Measurements from ENCODE around the gene BMP6.

BMP6 gene

DNA sequence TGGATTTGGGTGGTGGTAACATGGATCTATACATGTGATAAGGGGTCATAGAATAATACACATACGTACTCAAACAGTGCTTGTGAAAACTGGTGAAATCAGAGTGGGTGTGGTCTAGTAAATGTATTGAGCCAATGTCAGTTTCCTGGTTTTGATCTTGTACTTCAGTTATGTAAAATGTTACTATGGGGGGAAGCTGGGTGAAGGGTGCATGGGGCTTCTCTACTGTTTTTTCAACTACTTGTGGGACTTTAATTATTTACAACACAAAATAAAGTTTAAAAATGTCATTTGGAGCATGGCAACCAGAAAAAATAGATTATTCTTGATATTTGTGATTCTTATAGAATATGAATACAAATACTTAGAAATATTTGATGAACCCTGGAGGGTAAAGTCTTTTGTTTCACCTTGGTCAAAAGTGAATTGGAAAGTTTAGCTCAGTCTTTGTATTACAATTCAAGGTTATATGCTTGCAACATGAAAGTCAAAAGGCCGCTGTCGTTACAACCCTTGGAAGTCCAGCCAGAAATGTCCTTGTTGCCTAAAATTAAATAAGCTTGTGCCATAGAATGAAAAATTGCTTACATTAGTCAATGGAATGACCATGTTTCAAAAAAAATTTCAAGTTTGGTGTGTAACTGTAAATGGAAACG is 110.6 kb downstream of the BMP6 start:
- DNase-seq: no peak

DNA sequence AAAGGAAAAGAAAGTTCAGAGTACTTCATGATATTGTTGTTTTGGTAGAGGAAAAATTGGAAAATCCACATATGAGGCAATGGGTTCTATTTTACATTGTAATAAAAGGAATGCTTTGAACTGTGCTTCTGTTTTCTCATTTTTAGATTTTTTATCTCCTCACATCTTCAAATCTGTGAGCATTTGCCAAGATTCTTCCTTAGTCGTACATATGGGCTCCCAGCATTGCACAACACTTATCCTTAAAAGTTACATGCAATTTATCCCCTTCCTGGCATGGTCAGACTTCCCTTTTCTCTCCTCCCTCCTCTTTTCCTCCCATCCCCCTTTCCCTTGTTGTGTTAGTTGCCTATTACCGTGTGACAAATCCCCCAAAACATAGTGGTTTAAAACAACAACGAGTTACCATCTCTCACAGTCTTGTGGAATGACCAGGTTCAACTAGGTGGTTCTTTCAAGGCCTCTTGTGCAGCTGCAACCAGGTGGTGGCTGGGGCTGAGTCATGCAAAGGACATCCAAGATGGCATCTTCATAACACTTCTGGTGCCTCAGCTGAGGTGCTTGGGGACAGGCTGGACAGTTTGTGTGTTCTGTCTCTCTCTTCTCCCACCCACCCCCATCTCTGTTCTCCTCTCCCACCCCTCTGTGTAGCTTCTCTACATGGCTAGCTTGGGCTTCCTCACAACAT is 116.0 kb downstream of the BMP6 start:
- no peak for DNase-seq

DNA sequence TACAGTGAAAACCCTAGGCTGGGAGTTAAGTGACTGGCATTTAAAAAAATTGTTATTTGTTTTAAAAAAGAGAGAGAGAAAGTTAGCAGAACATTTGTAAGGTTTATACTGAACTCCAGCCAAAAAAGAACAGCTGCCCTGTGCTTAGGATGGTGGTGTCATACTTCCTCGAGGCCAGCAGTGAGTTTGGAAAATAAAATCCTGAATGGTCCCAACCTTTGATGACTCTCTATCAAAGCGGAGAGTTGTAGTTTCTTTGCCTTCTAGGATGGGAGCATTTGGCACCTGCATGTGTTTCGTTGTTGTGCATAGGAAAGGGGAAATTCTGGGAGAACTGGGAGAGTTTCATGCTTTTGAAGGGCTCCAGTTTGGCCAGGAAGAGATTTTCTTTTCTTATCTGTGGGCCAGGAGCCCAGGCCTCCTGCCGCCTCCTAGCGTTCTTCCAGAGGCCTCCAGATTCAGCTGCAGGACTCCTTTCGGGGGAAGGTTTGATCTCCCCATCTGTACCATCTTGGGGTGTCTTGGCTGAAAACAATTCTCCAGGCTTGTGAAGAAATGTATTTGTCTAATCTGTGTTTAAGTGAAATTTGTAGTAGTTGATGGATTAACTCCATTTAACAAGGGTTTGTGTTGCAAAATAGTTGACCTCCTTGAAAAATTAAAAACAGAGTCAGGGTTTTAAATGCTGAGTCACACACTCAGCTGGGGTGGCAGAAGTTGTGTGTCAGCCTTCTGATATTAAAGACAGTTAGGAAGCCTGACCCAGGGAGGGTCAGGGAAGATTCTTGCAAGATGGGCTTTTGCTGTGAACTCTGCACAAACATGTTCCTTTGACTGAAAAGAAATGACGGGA is 121.3 kb downstream of the BMP6 start:
- DNase-seq: peak; percentile 16

DNA sequence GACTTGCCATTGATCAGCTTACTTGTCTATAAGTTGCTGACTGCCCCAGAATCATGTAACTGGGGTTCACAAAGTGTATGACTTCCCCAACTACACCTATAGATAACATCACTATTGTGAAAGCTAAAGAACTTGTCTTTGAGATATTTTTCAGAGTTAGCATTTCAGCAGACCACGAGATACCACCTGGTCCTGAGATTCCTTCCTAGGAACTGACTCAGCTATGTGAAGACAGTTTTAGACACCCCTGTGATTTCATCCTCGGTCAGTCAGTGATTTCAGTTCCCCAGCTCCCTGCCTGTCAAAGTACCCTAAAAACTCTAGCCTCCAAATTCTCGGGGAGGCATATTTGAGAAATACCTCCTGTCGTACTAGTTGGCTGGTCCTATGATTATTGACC is 122.3 kb downstream of the BMP6 start:
- peak; percentile 6 for DNase-seq

GRCh38 chr6:7851780-7852179 is 125.9 kb downstream of the BMP6 start:
- DNase-seq: no peak

DNA sequence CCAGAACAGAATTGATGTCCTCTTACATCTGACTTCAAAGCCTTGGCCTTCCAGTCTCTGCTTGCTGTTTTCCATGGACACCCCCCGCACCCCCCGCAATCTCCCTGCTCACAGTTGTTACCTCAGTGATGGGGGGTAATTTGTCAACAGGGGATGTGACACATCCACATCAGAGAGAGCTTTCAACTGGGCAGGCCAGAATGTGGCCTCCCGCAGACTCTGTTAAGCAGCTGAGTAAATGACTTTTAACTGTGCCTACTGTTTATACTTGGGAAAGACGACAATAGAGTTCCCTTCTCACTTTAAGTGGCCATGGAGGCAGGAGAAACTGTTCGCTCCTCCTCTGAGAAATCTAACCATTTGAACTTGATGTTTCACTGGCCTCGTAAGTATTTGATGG is 133.7 kb downstream of the BMP6 start:
- DNase-seq: no peak

DNA sequence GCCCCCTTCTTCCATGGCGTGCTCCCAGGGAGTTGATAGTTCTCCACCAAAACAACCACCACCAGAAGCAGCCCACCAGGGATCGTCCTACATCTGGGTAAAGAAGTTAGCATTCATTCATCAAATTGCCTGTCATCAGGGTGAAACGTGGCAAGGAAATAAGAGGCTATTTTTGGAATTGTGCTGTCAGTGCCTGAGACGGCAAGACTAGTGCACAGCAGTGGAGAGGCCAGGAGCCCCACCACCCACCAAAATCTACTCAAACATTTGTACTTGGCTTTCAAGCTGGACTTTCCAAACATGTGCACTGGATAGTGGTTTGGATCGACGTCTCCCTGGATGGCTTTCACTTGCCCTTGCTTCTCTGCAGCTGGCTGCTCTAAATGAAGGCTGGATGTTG is 139.9 kb downstream of the BMP6 start:
- DNase-seq: no peak

DNA sequence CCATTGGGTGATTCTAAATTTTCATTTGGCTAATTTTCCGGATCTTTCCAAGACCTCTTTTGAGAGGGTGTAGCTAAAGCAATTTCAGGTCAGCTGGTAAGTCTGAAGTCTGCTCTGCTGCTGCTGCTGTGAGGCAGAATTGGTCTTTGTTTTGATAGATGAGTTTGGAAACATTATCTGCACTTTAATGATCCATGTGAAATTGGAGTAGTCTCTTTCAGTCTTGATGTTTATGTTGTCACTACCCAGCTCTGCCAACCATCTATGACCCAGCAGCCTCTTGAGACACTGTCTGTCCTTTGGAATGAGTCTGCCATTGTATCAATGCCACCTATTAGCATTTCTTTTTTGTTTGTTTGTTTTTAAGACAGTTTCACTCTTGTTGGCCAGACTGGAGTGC is 140.6 kb downstream of the BMP6 start:
- no peak for DNase-seq

DNA sequence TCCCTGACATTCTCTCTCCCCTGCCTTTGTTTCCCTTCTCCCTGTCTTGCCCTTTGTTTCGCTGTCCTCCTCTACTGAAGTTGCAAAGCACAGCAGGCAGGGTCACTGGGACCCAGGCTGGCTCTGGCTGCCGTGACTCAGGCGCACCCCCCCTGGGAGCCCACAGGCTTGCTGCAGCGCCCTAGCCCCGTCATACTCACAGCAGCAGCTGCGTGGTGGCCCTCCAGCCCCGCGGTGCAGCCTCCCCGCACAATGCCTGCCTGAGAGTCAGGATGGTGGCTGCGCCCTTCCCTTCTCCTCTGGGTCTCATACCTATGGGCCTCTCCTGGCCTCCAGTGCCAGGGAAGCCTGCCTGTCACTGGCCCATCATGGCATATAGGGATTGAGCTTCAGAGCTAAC is 143.0 kb downstream of the BMP6 start:
- no peak for DNase-seq

- no peak for DNase-seq
Observed at GRCh38 chr6:7878401-7878964, 152.6 kb downstream of the BMP6 start.

- no peak for DNase-seq
Observed at GRCh38 chr6:7879043-7879442, 153.1 kb downstream of the BMP6 start.

- DNase-seq: no peak
Observed at GRCh38 chr6:7879579-7879978, 153.7 kb downstream of the BMP6 start.

GRCh38 chr6:7879980-7880717 is 154.2 kb downstream of the BMP6 start:
- DNase-seq: no peak

GRCh38 chr6:7880718-7881107 is 154.8 kb downstream of the BMP6 start:
- no peak for DNase-seq

GRCh38 chr6:7881765-7882500 is 156.0 kb downstream of the BMP6 start:
- no peak for DNase-seq

GRCh38 chr6:7882505-7883257 is 156.8 kb downstream of the BMP6 start:
- no peak for DNase-seq

DNA sequence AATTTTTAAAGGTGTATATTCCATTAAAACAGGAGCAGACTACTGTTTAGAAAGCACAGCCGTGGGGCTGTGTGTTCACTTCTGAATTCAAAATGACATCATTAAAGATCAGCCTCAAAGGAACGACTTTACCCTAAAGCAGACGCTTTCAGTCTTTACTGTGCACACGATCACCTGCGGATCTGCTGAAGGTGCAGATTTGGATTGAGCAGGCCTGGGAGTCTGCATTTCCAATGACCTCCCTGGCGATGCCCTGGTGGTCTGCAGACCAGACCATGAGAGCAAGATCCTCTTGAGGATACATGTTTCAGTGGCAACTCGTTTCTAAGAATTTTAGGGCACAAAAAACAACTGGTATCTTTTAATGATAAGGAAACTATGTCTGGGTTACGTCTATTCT is 157.5 kb downstream of the BMP6 start:
- no peak for DNase-seq

DNA sequence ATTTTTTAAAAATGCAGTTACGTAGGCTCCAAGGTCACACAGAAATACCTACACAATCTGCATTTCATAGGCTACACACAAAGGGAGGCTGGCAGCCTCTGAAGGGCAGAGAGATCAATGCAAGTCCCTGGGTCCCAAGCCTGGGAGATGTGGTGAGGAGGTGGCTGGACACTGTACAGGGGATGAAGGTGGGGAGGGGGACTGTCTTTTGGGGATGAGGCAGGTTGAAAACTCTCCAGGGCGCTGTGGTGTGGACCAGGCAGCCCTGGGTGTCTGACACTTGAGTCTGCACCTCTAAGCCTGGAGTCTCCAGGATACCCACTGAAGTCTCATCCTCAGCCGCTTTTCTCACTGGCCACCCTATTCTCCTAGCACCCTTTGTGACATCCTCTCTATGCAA is 160.2 kb downstream of the BMP6 start:
- DNase-seq: no peak

GRCh38 chr6:7887278-7887991 is 161.5 kb downstream of the BMP6 start:
- DNase-seq: no peak

DNA sequence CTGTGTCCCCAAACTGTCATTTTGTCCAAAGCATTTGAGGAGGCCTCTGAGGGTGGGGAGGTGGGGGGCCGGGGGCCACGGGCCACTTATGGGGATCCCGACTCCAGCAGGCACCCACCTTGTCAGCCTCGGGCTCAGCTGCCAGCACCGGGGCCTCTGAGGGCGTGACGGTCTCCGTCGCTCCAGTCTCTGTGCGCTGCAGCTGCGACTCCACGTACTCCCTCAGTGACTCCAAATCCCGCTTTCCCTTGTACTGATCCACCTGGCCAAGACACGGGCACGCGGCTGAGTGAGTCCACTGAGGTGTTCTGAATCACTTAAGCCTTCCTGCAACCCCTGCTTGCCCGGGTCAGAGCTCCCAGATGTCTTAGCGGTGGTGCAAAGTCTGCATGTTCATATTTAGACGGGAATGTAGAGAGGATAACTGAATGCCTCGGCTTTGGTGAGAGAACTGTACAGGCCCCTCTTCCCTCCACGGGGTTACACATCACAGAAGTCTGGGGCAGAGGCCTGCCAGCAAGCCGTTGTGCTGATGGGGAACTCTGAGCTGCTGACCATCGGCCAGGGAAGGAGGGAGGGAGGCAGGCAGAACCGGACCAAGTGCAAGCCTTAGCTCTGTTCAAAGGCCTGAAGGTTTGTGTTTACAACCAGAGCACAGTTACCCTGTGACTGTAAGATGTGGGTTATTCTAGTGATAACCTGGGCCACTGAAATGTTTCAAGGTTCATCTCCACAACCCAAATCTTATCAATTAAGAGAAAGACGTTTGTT is 162.9 kb downstream of the BMP6 start:
- no peak for DNase-seq

Measured in NCI-H226 (cell line).